Neural progenitor cell (in vitro differentiated cells): ENCODE data around the gene GMPR.

Experiments used
- EZH2 ChIP-seq: fragments of 200-600 bp; sonication (generic); IDR thresholded peaks from 2 replicates; pipeline ENCODE4 v1.6.1; 2017; ENCODE audit warnings: antibody characterized with exemption, mild to moderate bottlenecking, moderate library complexity
- TF ChIP-seq, protein P1 (sequence below): fragments of 200-600 bp; sonication (generic); IDR thresholded peaks from 2 replicates; pipeline ENCODE4 v1.5.1; 2017; ENCODE audit warnings: antibody characterized with exemption, mild to moderate bottlenecking

DNA sequence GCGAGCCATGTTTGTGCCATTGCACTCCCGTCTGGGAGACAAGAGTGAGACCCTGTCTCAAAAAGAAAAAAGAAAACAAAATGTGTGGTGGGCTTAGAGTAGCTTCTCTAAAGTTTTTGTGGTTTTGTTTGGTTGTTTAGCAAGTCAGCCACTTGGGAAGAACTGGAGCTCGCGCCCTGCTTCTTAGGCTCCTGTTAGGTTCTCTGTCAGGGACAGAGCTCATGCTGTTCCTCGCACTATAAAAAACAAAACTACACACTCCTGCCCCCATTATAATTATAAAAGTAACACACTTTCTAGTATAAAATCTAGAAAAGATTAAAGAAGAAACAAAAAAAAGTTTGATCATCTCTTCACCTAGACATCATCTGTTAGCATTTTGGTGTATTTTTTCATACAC is 33.0 kb downstream of the GMPR start:
- no peak for TF ChIP-seq EZH2
- TF ChIP-seq, protein P1, sequence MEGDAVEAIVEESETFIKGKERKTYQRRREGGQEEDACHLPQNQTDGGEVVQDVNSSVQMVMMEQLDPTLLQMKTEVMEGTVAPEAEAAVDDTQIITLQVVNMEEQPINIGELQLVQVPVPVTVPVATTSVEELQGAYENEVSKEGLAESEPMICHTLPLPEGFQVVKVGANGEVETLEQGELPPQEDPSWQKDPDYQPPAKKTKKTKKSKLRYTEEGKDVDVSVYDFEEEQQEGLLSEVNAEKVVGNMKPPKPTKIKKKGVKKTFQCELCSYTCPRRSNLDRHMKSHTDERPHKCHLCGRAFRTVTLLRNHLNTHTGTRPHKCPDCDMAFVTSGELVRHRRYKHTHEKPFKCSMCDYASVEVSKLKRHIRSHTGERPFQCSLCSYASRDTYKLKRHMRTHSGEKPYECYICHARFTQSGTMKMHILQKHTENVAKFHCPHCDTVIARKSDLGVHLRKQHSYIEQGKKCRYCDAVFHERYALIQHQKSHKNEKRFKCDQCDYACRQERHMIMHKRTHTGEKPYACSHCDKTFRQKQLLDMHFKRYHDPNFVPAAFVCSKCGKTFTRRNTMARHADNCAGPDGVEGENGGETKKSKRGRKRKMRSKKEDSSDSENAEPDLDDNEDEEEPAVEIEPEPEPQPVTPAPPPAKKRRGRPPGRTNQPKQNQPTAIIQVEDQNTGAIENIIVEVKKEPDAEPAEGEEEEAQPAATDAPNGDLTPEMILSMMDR: no peak
